CD4-positive, alpha-beta T cell (primary cell): ENCODE results near the gene HSPA4. TPM values are rescaled to one million over a fixed set of nuclear protein-coding genes. Genes with fewer than 3 reads are reported as not detected.
"Not testable (repeated sequence)": the region's sequence is repeated elsewhere in the genome, so short reads cannot be mapped to it uniquely, and the experiment has no call there.

Experiments
- ATAC-seq: fragments of 200-7000 bp; cut with Tn5 transposase; one replicate; pipeline ENCODE4 v1.10.0; 2022; ENCODE audit warnings: mild to moderate bottlenecking; ENCODE audit not compliant: poor library complexity
- CTCF ChIA-PET: fragments of 350-600 bp; sonication (Branson Sonifier 250); formaldehyde crosslinking; loops from one replicate; lab custom pipeline; 2021; ENCODE audit warnings: antibody characterized with exemption, inconsistent platforms; lab: Charles Lee
- POLR2A ChIA-PET: fragments of 350-600 bp; sonication (Branson Sonifier 250); formaldehyde crosslinking; loops from one replicate; lab custom pipeline; 2021; ENCODE audit warnings: antibody characterized with exemption, inconsistent platforms; lab: Charles Lee
- DNase-seq, 14 experiments: peaks; one replicate each; pipeline ENCODE4 v3.0.0-alpha.2; 2013 to 2020; ENCODE audit warnings: mixed read lengths in 2 of 14
- H3K27ac ChIP-seq, 2 donors: one replicate each; pipeline versions ENCODE4 v1.5.1 to v1.7.0; 2013; ENCODE audit warnings: low read length in 2 of 2, low read depth in 1 of 2, mild to moderate bottlenecking in 1 of 2
- H3K27me3 ChIP-seq, 2 experiments: 1 replicate in 1 of 2; 2 replicates in 1 of 2; pipeline versions ENCODE4 v1.6.1 to v1.7.0; 2013; ENCODE audit warnings: low read length in 2 of 2, control low read depth in 1 of 2, mild to moderate bottlenecking in 1 of 2, moderate library complexity in 1 of 2; ENCODE audit not compliant: insufficient read depth in 2 of 2, control insufficient read depth in 1 of 2
- H3K36me3 ChIP-seq: one replicate; pipeline ENCODE4 v1.6.1; 2013; ENCODE audit warnings: low read length, control low read depth; ENCODE audit not compliant: insufficient read depth
- H3K4me1 ChIP-seq: one replicate; pipeline ENCODE4 v1.6.1; 2013; ENCODE audit warnings: low read length, control low read depth; ENCODE audit not compliant: insufficient read depth
- H3K4me3 ChIP-seq: one replicate; pipeline ENCODE4 v1.5.1; 2013; ENCODE audit warnings: mild to moderate bottlenecking, low read length, moderate library complexity
- H3K9me3 ChIP-seq, 2 experiments: 1 replicate in 1 of 2; 2 replicates in 1 of 2; pipeline versions ENCODE4 v1.6.1 to v1.7.0; 2013; ENCODE audit warnings: low read length in 2 of 2, mild to moderate bottlenecking in 2 of 2, control low read depth in 1 of 2, moderate library complexity in 1 of 2; ENCODE audit not compliant: control insufficient read depth in 1 of 2, insufficient read depth in 1 of 2
- H3K27ac Mint-ChIP-seq: one replicate; pipeline ENCODE4 v1.8.0; 2020; ENCODE audit warnings: mixed read lengths
- H3K27me3 Mint-ChIP-seq: one replicate; pipeline ENCODE4 v1.8.0; 2021; ENCODE audit warnings: mixed read lengths
- H3K36me3 Mint-ChIP-seq: one replicate; pipeline ENCODE4 v1.8.0; 2021; ENCODE audit warnings: low read depth, mixed read lengths
- H3K4me1 Mint-ChIP-seq: one replicate; pipeline ENCODE4 v1.8.0; 2021; ENCODE audit warnings: low read depth, mixed read lengths
- H3K4me3 Mint-ChIP-seq: one replicate; pipeline ENCODE4 v1.8.0; 2020; ENCODE audit warnings: mild to moderate bottlenecking, mixed read lengths
- H3K9me3 Mint-ChIP-seq: one replicate; pipeline ENCODE4 v1.8.0; 2020; ENCODE audit warnings: mixed read lengths
- intact Hi-C, 2 experiments: fragments of 100-400 bp; cut with DNase I in 1 of 2; cut with micrococcal nuclease in 1 of 2; formaldehyde crosslinking; loops; one replicate each; pipeline versions ENCODE4 v1.15.1 to v1.9.0; 2023 to 2025; cut with DNase I, micrococcal nuclease
- polyA plus RNA-seq, 2 donors: library from polyadenylated mRNA; unstranded; fragments of 120-200 nt; gene quantifications; one replicate each; pipeline ENCODE4 v1.2.1, GENCODE V29; 2013
- total RNA-seq, 174 experiments: library from RNA in 2 of 174; stranded (reverse) in 2 of 174; gene quantifications; one replicate each; pipeline ENCODE4 v1.2.3 and lab custom pipeline; 2021 to 2026
- TF ChIP-seq, protein P1 (sequence below): fragments of 200-600 bp; IDR thresholded peaks from one replicate; pipeline ENCODE4 v1.8.0; 2022; ENCODE audit warnings: antibody characterized with exemption, mild to moderate bottlenecking

HSPA4 gene
- total RNA-seq: 10 to 100 TPM; 42.2 to 44.7 TPM
- polyA plus RNA-seq (2013, experiment 1 of 2): 39.2 TPM
- 47.8 TPM for polyA plus RNA-seq (2013, experiment 2 of 2)
- total RNA-seq (lab: John Stamatoyannopoulos, UW): 61.4 to 569 (median 119) reads per million in 172 experiments

- Histone ChIP-seq H3K36me3 (no peaks in the 10 kb centered on the region), H3K27me3 (no peaks in the 10 kb centered on the region), H3K4me1 (peaks cover 40% of the 10 kb centered on the region), H3K4me3 (peak within 1 kb of the TSS; percentile 98), H3K9me3 (no peaks in the 10 kb centered on the region), H3K27ac (peak within 1 kb of the TSS; percentile 95 to 99)
- TF ChIP-seq, protein P1, sequence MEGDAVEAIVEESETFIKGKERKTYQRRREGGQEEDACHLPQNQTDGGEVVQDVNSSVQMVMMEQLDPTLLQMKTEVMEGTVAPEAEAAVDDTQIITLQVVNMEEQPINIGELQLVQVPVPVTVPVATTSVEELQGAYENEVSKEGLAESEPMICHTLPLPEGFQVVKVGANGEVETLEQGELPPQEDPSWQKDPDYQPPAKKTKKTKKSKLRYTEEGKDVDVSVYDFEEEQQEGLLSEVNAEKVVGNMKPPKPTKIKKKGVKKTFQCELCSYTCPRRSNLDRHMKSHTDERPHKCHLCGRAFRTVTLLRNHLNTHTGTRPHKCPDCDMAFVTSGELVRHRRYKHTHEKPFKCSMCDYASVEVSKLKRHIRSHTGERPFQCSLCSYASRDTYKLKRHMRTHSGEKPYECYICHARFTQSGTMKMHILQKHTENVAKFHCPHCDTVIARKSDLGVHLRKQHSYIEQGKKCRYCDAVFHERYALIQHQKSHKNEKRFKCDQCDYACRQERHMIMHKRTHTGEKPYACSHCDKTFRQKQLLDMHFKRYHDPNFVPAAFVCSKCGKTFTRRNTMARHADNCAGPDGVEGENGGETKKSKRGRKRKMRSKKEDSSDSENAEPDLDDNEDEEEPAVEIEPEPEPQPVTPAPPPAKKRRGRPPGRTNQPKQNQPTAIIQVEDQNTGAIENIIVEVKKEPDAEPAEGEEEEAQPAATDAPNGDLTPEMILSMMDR: no peak
- ChIA-PET CTCF (interaction anchor here (0.6 to 2.1 kb wide), 6 partner anchors 21 to 110 kb away, joined by 3 to 6 read pairs (median 4); partner anchors contain the start of genes AFF4 and ZCCHC10), POLR2A (interaction anchor here (0.6 to 3.1 kb wide), 37 partner anchors 10 to 1707 kb away, joined by 3 to 97 read pairs (median 4); partner anchors contain the start of genes AFF4, CCNI2, DDX46 and GDF9)
- intact Hi-C loops: loop anchor here (1.0 to 10.0 kb wide), 10 partner anchors 25 to 1593 kb away; partner anchors contain the start of genes AFF4 (in 1 of the 2), C5orf15 (in 1 of the 2), GDF9 (in 1 of the 2) and IRF1 (in 1 of the 2)
- H3K27ac Mint-ChIP-seq: peak within 1 kb of the TSS; percentile 100
- peak; percentile 93 to 100 (median 95) for DNase-seq
- ATAC-seq: peak; percentile 88
- peaks cover 31% of the 10 kb centered on the region for H3K36me3 Mint-ChIP-seq
- H3K4me3 Mint-ChIP-seq: peak within 1 kb of the TSS; percentile 100
- no peaks in the 10 kb centered on the region for H3K9me3 Mint-ChIP-seq
- H3K27me3 Mint-ChIP-seq: no peaks in the 10 kb centered on the region
- H3K4me1 Mint-ChIP-seq: peaks cover 64% of the 10 kb centered on the region
These were observed at the start of gene HSPA4 for GRCh38 chr5:133051542-133052316. HSPA4 (plus strand) TSS chr5:133052013; CDS start chr5:133052251, 238 bp downstream.

DNA sequence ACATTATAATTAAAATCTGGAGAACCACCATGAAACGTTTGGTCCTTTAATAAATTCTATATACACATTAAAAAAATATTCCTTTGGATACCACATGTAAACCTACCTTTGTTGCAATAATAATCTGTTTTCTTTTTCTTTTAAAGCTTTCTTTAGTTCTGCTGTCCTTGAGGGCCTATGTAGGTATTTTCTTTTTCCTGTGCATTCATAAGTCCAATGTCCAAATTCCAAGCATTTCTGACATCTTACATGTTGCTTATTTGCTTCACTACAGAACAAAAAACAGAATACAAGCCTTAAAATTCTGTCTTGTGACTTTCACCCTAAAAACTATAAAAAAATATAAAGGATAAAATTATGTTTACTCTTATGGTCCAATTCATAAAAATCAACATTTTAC lies 45.2 kb upstream of the HSPA4 start:
- no peaks in the 10 kb centered on the region for H3K9me3 Mint-ChIP-seq
- Histone ChIP-seq H3K4me1 (no peaks in the 10 kb centered on the region), H3K27ac (no peak overlapping the region), H3K9me3 (no peaks in the 10 kb centered on the region), H3K36me3 (peaks cover 40% of the 10 kb centered on the region), H3K27me3 (no peaks in the 10 kb centered on the region), H3K4me3 (no peak overlapping the region)
- H3K4me3 Mint-ChIP-seq: no peak overlapping the region
- peaks cover 42% of the 10 kb centered on the region for H3K36me3 Mint-ChIP-seq
- DNase-seq (no peak), ATAC-seq (no peak)
- TF ChIP-seq, protein P1: no peak
- ChIA-PET CTCF (no interaction called here), POLR2A (interaction anchor here (1.2 kb wide), 1 partner anchor 12 kb away, joined by 4 read pairs; no protein-coding TSS in a partner anchor)
- no peaks in the 10 kb centered on the region for H3K4me1 Mint-ChIP-seq
- H3K27me3 Mint-ChIP-seq: no peaks in the 10 kb centered on the region
- no peak overlapping the region for H3K27ac Mint-ChIP-seq
- intact Hi-C loops: no loop called here

GRCh38 chr5:133008455-133008854 lies 43.4 kb upstream of the HSPA4 start:
- H3K9me3 ChIP-seq, intact Hi-C loops, ATAC-seq, DNase-seq, H3K4me1 Mint-ChIP-seq, H3K27me3 ChIP-seq, CTCF ChIA-PET, H3K9me3 Mint-ChIP-seq, H3K4me1 ChIP-seq, H3K27me3 Mint-ChIP-seq, H3K4me3 Mint-ChIP-seq, H3K27ac Mint-ChIP-seq, H3K27ac ChIP-seq, H3K4me3 ChIP-seq: not testable (repeated sequence)
- H3K36me3 Mint-ChIP-seq: peaks cover 35% of the 10 kb centered on the region
- peaks cover 33% of the 10 kb centered on the region for H3K36me3 ChIP-seq
- POLR2A ChIA-PET: interaction anchor here (1.1 kb wide), 1 partner anchor 16 kb away, joined by 3 read pairs; no protein-coding TSS in a partner anchor
